IPS-11a (cell line): ENCODE measurements around the gene MTRFR.
"Not testable (repeated sequence)": the region's sequence is repeated elsewhere in the genome, so short reads cannot be mapped to it uniquely, and the experiment has no call there.

Experiments
- H3K4me3 ChIP-seq: one replicate; pipeline ENCODE4 v1.5.1; 2013; ENCODE audit warnings: low read depth, low read length, control low read depth

The MTRFR gene

DNA sequence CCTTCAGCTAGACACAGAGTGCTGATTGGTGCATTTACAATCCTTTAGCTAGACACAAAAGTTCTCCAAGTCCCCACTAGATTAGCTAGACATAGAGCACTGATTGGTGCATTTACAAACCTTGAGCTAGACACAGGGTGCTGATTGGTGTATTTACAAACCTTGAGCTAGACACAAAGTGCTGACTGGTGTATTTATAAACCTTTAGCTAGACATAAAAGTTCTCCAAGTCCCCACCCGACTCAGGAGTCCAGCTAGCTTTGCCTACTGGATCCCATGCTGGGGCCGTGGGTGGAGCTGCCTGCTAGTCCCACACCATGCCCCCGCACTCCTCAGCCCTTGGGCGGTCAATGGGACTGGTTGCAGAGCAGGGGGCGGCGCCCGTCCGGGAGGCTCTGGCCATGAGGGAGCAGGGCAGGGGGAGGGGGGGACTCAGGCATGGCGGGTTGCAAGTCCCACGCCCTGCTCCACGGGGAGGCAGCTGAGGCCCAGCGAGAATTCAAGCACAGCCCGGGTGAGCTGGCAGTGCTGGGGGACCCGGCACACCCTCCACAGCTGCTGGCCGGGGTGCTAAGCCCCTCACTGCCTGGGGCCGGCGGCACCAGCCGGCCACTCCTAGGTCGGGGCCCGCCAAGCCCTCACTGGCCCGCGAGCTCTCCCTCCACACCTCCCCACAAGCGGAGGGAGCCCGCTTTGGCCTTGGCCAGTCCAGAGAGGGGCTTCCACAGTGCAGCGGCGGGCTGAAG is 15.9 kb downstream of the MTRFR start:
- H3K4me3 ChIP-seq: not testable (repeated sequence)

DNA sequence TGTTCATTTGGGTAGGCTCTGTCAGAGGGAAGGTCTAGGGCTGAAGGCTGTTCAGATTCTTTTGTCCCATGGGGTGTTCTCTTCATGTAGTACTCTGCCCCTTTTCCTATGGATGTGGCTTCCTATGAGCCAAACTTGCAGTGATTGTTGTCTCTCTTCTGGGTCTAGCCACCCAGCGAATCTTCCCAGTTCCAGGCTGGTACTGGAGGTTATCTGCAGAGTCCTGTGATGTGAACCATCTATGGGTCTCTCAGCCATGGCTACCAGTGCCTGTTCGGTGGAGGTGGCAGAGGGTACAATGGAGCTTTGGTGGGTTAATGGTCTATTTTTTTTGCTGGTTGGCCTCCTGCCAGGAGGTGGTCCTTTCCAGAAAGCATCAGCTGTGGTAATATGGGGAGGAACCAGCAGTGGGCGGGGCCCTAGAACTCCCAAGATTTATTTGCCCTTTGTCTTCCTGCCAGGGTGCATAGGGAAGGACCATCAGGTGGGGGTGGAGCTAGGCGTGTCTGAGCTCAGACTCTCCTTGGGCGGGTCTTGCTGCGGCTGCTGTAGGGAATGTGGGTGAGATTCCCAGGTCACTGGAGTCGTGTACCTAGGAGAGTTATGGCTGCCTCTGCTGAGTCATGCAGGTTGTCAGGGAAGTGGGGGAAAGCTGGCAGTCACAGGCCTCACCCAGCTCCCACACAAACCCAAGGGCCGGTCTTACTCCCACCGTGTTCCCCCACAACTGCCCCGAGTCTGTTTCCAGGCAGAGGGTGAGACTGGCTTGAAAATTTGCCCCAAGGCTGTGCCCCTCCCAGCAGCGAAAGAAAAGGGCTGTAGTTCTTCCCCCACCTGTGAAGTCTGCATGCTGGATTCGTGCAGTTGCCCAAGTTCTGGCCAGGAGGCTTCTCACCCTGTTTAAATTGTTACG is 17.5 kb downstream of the MTRFR start:
- no peak overlapping the region for H3K4me3 ChIP-seq

DNA sequence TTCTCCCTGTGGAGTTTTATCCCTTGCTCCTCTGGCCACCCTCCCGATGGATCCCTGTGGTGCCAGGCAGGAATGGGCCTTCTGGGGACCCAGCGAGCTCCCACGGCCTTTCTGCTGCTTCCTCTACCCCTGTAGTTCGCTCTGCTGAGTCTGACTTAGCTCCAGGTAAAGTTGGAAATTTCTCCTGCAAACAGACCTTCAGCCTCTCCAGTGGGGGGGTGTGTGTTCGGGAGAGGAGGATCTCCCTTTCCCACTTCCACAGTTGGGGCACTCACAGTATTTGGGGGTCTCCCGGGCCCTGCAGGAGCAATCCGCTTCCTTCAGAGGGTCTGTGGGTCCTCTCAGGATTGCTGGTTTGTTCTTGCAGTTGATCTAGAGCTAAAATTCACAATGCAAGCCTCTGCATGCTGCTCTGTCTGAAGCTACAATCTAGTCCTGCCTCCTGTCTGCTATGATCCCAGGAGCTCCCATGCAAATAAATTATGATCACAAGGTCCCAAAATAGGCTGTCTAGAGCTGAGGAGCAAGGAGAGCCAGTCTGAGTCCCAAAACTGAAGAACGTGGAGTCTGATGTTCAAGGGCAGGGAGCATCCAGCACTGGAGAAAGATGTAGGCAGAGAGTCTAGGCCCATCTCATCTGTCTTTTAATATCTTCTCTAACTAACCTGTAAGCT is 18.3 kb downstream of the MTRFR start:
- H3K4me3 ChIP-seq: no peak overlapping the region

DNA sequence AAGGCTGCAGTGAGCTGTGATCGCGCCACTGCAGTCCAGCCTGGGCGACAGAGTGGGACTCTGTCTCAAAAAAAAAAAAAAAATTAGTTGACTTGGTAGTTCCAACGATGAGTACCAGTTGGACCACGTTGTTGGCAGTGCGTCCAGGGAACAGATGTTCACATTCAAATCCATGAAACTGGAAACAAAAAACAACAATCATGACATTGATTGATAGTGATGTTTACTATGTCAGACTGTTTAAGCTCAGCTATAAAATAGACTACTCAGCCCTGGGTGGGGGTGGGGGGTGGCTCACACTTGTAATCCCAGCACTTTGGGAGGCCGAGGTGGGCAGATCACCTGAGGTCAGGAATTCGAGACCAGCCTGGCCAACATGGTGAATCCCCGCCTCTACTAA is 19.1 kb downstream of the MTRFR start:
- H3K4me3 ChIP-seq: not testable (repeated sequence)

DNA sequence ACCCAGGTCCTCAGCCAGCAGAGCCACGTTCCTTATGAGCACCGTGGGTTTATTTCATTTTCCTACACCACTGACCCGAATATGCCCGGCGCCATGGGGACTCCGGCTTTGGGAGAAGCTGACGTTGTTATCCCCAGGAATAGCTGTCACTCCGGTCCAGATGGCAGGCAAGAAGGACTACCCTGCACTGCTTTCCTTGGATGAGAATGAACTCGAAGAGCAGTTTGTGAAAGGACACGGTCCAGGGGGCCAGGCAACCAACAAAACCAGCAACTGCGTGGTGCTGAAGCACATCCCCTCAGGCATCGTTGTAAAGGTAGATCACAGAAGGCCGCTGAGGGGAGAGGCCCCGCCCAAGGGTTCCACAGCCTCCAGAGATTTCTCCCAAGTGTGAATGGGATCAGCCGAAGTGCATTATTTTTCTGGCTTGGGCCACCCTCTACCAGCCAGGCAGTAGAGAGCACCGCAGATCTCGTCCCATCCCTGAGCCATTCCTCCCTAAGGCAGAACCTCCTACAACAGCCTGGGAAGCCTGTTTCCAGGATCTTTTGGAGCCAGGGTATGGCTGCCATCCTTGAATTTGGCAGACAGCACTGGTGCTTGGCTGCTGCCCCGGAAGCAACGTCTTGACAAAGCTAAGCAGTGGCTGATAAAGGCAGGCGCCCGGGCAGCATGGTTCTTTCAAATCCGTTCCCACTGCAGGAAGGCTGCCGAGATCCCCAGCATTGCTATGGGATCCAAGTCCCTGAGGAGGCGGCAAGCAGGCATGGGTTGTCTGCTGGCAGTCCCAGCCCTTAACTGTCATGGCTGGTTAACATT is 20.6 kb downstream of the MTRFR start:
- no peak overlapping the region for H3K4me3 ChIP-seq

DNA sequence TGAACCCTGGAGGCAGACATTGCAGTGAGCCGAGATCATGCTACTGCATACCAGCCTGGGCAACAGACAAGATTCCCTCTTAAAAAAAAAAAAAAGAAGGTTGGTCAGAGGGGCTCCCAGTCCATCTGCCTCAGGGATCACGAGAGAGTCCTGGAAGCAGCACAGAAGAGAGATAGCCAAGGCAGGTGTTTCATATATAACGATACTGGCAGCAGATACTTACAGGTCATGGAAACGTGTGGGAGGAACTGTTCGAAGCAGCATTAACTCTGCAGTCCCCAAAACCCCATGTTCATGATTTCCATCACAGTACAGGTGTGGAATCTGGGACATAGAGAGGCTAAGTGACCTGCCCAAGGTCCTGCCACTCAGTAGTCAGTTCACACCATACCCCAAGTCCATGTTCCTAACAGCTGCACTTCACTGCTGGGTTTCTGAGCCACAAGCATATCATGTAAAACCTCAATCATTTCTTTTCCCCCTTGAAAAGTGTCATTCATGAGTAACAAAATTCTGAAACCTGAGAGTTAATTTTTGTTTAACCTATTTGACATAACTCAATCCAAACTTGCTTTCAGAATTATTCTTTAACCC is 21.7 kb downstream of the MTRFR start:
- H3K4me3 ChIP-seq: no peak overlapping the region

DNA sequence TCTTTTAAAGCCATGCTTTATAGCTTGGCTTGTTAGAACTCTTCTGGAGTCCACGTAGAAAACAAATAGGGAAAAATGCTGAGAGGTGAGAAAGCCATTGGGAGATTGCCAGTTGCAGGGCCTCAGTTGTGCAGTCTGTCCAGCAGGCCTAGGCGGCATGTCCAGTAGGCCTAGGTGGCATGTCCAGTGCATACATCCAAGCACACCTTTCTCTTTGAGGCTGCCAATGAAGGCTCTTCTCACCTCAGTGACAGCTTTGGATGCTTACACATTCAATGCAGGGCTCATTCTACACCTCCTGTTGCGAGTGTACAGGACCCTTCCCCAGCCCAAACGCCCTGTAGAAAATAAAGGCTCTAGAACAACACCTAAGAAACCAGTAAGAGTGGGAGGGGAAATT is 25.4 kb downstream of the MTRFR start:
- H3K4me3 ChIP-seq: no peak overlapping the region

DNA sequence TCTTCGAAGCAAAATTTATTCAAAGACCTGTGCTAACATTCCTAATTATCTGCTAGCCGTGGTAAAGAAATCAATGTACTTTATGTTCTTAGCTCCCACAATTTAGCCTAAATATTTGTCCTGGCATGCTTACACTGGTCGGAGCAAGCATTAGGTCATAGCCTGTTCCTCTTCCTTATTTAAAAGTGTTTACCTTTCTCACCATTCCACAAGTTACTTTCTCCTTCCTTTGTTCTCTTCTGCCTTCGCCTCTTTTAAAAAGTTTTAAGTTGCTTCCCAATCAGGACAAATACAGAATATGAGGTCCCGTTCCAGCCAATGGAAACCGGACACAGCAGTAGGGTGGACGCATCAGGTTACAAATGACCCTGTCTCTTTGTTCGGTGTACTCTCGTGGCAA is 26.8 kb downstream of the MTRFR start:
- H3K4me3 ChIP-seq: no peak overlapping the region

DNA sequence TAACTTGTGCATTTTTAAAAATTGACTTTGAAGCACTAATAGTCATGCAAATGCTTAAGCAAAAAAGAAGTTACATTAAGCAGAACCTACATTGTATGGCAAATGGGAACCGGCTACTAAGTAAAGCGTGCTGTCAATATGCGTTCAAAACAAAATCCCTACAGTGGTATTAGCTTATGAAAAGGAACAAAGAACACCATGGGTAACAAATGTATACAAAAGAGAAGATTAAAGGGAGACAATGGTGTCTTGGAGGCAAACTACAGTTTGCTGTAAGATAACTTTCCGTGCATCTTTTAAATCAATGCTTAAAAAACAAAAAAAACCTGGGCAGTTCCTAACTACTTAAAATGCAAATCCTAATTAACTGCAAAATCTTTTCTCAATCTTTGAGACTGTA is 28.0 kb downstream of the MTRFR start:
- H3K4me3 ChIP-seq: no peak overlapping the region

DNA sequence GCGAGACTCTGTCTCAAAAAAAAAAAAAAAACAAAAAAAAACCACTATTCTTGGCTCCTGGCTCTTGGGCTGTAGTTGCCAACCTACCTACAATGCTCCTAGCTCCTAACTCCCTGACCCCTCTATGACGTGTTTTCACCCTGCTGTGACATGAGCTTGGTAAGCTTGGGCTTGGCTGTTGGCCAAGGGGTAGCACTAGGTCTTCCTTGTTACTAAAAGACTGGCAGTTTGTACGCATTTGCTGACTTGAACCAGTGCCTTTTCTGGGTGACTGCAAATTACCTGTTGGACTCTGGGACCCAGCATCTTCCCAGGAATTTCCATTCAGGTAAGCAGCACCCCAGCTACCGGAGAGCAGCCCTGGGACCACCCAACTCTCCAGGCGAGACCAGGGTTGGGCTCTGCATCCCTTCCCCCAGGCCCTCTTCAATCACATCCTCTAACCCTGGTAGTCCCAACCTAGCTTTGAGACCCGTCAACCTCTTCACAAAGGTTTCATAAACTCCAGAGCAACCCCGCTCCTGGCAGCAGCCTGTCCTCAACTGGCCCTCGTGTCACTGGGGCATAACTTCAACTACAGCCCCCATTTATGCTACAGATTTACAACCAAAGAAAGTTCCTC is 30.1 kb downstream of the MTRFR start:
- no peak overlapping the region for H3K4me3 ChIP-seq

DNA sequence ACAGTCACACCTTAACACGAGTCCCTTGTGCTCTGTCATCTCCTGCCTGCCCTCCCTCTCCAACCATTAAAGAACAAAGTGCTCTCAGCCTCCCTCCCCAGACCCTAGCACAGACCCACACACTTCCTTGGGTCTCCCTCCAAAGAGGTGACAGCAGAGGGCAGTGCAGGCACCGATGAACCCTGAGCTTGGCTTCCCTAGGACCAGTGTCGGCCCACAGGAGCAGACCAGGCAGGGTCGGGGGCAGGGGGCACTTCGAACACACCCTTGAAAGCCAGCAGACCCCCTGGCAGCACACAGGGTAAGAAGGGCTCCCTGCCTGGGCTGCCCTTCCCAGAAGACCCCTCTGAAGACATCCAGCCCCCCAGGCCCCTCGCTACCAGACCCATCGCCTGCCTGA is 31.4 kb downstream of the MTRFR start:
- H3K4me3 ChIP-seq: no peak overlapping the region

DNA sequence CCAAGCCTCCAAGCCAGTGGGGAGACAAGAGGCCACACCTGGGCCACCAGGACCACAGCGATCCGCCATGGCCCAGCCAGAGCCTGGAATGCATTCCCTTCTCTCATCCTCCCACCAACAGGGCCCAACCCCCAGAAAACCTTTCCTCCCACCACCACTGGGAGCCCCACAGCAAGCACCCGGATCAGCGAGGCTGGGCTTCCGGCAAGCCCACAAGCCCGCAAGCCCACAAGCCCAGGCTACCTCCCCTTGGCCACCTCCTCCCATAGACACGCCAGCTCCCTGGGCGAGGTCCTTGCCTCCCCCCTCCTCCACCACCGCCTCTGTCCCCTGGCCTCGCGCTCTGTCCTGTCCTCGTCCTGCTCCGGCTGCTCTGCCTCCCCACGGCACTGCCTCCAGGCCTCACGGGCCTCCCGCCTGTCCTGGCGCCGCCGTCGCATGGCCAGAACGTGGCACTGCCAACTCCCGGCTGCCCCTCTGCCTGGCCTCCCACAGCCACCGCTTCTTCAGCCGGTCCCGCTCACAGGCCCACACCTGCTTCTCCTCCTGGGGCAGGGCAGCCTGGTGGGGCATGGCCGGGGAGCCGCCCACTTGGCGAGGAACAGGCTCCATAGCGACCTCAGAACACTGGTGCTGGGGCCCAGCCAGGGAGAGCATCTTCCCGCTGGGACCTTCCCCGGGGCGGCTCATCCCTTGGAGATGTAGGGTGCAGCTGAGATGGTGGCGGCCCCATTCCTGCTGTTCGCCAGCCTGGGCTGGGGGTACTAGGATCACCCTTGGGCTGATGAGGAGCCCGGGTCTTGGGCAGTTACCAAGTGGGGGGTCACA is 32.8 kb downstream of the MTRFR start:
- H3K4me3 ChIP-seq: no peak overlapping the region

DNA sequence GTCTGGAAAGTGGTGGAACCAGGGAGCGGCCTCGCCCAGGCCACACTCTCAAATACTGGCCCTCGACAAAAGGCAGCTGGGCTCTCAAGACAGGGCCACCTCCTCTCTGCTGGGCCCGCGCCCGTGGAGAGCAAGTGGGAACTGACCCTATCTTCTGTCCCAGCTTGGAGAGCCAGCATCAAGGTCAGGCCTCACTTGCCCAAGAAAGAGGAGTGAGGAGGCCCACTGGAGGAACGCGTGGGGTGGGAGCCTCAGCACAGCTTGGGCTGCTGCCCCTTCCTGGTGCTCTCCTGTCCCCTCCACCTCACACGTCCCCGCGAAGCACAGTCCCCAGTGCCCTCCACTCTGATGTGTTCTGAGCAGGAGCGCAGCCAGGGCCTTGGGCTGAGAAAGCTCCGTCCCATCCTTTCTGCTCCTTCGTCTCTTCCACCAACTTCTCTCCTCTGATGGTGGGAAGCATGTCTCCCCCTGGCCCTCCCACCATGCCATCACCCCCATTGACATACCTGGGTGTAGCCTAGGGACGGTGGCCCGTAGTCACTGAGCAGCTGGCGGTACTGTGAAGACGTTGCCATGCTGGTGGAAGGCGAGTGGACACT is 33.5 kb downstream of the MTRFR start:
- no peak overlapping the region for H3K4me3 ChIP-seq

DNA sequence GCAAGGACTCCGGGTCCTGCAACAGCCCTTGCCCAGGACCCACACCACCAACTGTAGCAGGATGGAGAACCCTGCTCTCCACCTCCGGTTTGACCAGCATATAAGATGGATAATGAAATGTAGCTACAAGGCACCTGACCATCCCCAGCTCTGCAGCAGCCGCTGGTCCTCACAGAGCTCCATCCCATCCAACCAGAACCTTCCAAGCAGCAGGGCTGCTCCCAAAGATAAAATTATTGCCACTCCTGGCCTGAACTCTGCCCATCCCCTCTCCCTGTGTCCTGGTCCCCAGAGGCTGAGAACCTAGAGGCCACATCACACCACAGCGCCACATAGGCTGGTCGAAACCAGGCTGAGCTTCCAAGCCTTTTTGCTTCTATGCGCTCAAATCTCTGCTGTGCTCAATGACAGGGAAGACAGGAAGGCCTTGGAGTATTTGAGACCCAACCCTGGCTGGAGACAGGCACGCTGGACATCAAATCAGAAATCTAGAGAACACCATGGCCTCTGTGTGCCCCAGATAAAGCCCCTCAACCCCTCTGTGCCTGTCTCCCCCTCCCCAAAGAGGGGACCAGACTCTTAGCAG is 34.2 kb downstream of the MTRFR start:
- no peak overlapping the region for H3K4me3 ChIP-seq

DNA sequence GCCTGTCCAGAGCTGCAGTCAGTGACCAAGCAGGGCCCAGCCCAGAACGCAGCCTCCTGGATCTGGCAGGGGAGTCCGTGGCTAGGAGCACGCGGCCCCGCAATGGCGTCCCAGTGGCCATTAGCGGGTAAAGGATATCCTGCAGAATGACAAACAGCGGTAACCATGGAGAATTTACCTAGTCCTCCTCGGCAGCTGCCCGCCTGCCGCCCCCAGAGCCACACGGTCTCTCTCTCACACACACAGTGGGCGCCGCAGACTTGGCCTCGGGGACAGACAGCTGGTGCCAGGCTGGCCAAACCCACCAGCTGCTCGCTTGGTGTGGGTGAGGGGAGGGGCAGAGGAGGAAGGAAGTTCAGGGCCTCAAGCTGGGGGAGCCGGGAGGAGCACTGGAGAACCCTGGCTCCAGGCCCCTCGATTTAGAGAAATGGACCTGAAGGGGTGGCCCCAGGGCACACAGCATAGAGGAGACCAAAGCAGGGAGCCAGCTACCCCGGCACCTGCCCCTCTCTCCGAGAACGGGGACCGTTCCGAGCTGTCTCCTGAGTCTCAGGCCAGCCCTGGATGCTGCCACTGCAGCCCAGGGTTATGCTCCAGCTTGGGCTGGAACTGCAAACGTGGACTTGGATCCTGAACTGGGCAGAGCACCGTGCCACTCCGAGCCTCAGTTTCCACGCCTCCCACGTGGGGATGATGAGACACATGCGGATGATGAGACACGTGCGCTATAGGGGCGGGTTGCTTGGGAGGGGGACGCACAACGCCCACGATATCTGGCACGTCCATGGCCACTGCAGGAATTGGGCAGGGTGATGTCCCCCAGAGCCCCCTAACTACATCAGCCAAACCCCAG is 35.0 kb downstream of the MTRFR start:
- no peak overlapping the region for H3K4me3 ChIP-seq

DNA sequence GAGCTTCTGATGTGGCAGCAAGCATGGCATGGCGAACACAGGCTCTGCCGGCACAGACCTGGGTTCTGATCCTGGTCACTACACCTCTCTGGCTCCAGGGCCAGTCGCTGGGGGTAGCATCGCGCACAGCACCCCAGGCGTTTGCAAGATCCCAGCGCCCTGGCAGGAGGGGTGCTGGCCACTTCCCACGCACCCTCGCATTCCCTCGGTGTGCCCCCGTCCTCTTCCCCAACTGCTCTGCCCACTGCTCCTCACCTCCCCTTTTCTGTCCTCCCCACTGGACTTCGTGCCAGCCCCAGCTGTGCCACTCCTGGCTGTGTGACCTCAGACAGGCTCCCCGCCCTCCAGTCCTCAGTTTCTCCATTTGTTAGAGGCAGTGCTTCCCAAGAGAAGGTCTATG is 35.6 kb downstream of the MTRFR start:
- H3K4me3 ChIP-seq: no peak overlapping the region

DNA sequence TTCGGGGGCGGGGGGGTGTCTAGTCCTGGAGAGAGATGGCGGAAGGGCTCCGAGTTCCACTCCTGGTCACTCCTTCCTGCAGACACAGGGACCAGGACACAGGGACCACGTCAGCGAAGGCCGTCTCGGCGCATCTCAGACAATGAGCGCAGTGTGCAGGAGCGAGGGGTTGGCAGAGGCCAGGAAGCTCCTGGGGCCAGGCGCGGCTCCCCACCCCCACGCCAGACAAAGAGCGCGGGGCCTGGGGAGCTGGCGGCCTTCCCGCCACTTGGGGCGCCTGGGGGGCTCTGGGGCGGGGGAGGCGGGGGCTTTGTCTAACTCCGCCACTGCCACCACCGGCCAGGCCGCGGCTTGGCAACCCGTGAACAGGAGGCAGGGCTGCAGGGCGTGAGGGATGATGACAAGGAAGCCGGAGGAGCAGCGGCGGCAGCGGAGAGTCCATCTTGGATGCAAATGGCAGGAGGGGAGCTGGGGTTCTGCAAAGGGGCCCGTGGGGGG is 36.2 kb downstream of the MTRFR start:
- H3K4me3 ChIP-seq: peak overlapping the region; percentile 92
